ENCODE data around the gene GRIP2. TPM values are rescaled to one million over a fixed set of nuclear protein-coding genes. Genes with fewer than 3 reads are reported as not detected.

GRIP2 gene
- total and polyA plus RNA-seq, 2 of the 4 experiments (the other 2 are of a cell fraction) = 0.05 TPM; not detected in 1

- H3K4me2 ChIP-seq (ENCODE audit: low read depth, low read length) = no peak overlapping the region
- peaks cover 9% of the 10 kb centered on the region for H4K20me1 ChIP-seq (ENCODE audit: insufficient read depth, low read length)
- H2AK5ac ChIP-seq (ENCODE audit: low read depth, low read length) = no peak overlapping the region
- TF ChIP-seq RAD21 (IDR thresholded peaks at IDR 0.05; ENCODE audit: low read length) (no peak), POLR2A (IDR thresholded peaks at IDR 0.05; ENCODE audit: low read depth, low read length) (no peak), SMC3 (IDR thresholded peaks at IDR 0.05; ENCODE audit: low read depth, low read length) (no peak), NFE2L2 (IDR thresholded peaks at IDR 0.05; ENCODE audit: low read depth, low read length) (no peak), ELK1 (IDR thresholded peaks at IDR 0.05; ENCODE audit: borderline replicate concordance, low read depth, low read length) (no peak), CTCF (conservative IDR thresholded peaks at IDR 0.05; ENCODE audit: low read depth, low read length) (no peak), CEBPB (IDR thresholded peaks at IDR 0.05; ENCODE audit: low read depth, low read length) (no peak), FOS (IDR thresholded peaks at IDR 0.05; ENCODE audit: low read depth, low read length) (no peak), BHLHE40 (IDR thresholded peaks at IDR 0.05; ENCODE audit: low read depth, low read length) (no peak), CHD1 (IDR thresholded peaks at IDR 0.05; ENCODE audit: low read depth, low read length) (no peak), MAFK (IDR thresholded peaks at IDR 0.05; ENCODE audit: low read depth, low read length) (no peak)
- TF ChIP-seq, protein P1, sequence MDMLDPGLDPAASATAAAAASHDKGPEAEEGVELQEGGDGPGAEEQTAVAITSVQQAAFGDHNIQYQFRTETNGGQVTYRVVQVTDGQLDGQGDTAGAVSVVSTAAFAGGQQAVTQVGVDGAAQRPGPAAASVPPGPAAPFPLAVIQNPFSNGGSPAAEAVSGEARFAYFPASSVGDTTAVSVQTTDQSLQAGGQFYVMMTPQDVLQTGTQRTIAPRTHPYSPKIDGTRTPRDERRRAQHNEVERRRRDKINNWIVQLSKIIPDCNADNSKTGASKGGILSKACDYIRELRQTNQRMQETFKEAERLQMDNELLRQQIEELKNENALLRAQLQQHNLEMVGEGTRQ (IDR thresholded peaks at IDR 0.05; ENCODE audit: low read depth, low read length) = no peak
- no peak overlapping the region for H2BK5ac ChIP-seq (ENCODE audit: low read depth, low read length, poor library complexity, severe bottlenecking)
- DNase-seq (no peak), ATAC-seq (ENCODE audit: low read depth) (no peak)
- H3K4me1 ChIP-seq (ENCODE audit: control insufficient read depth, insufficient read depth, low read length) = peaks cover 10% of the 10 kb centered on the region
- BruUV-seq (replicated peaks) = no TSS peak
- no peak overlapping the region for H2AFZ ChIP-seq (replicated peaks; ENCODE audit: low read length, poor library complexity)
- no peak overlapping the region for H2BK120ac ChIP-seq (ENCODE audit: low read depth, low read length)
- no peak overlapping the region for H4K8ac ChIP-seq (ENCODE audit: low read depth in 2 of 2, low read length in 2 of 2)
- H2BK15ac ChIP-seq (ENCODE audit: low read depth, low read length) = no peak overlapping the region
- H2BK20ac ChIP-seq (ENCODE audit: low read depth, low read length) = no peak overlapping the region; the same call in 1 of the 2 replicates
- no peak overlapping the region for H3K56ac ChIP-seq (ENCODE audit: extremely low read depth, insufficient read depth, low read length)
- H3K9me1 ChIP-seq (ENCODE audit: insufficient read depth, low read length) = peaks cover 21% of the 10 kb centered on the region
- H3K18ac ChIP-seq (ENCODE audit: low read depth, low read length) = no peak overlapping the region
- no peak overlapping the region for H3K23ac ChIP-seq (ENCODE audit: low read depth, low read length)
- intact Hi-C loops (cut with micrococcal nuclease) (no loop called here), in situ Hi-C loops (cut with MboI; ENCODE audit: low sequenced_read_pairs) (no loop called here), dilution Hi-C loops (cut with HindIII; ENCODE audit: low sequenced_read_pairs, unreplicated experiment) (no loop called here)
- no peak overlapping the region for H2AK9ac ChIP-seq (replicated peaks; ENCODE audit: low read depth, low read length, poor library complexity)
- H3K27me3 ChIP-seq (ENCODE audit: control insufficient read depth, insufficient read depth, low read length) = no peaks in the 10 kb centered on the region
- H3K9ac ChIP-seq (ENCODE audit: low read depth, low read length) = no peak overlapping the region
- H3K4ac ChIP-seq (ENCODE audit: low read depth, low read length) = no peak overlapping the region
- H3K4me3 ChIP-seq (ENCODE audit: insufficient read depth, low read depth, low read length) = no peak overlapping the region
- no peak overlapping the region for H4K5ac ChIP-seq (ENCODE audit: low read depth, low read length)
- H3K27ac ChIP-seq (ENCODE audit: insufficient read depth, low read length) = no peak overlapping the region
- CTCF ChIA-PET = no interaction called here
- H3K36me3 ChIP-seq (ENCODE audit: control insufficient read depth, insufficient read depth, low read length) = peaks cover 54% of the 10 kb centered on the region
- no peaks in the 10 kb centered on the region for H3K9me3 ChIP-seq (ENCODE audit: control insufficient read depth, insufficient read depth, low read length)
- no peak overlapping the region for H4K91ac ChIP-seq (ENCODE audit: insufficient read depth, low read depth, low read length)
- H3K14ac ChIP-seq (replicated peaks; ENCODE audit: low read depth, low read length) = no peak overlapping the region
- POLR2A ChIA-PET (ENCODE audit: unreplicated experiment) = no interaction called here
- H3K79me1 ChIP-seq (ENCODE audit: low read depth in 1 of 2, low read length in 2 of 2) = peaks cover 14 to 24% of the 10 kb centered on the region in 2 experiments
- WGBS, 2 experiments (ENCODE audit: extremely low coverage in 2 of 2, insufficient read length in 1 of 2) = no CpG with 5 or more reads among the region's 4 CpGs
Observed at GRCh38 chr3:14448063-14448462, 92.1 kb downstream of the GRIP2 start.

All from IMR-90 (cell line).